IMR-90 (cell line): Measurements from ENCODE around the gene CACNA1G. TPM values are rescaled to one million over a fixed set of nuclear protein-coding genes. Genes with fewer than 3 reads are reported as not detected.

Experiments
- ATAC-seq: fragments of 200-7000 bp; cut with Tn5 transposase; 2 replicates; pipeline ENCODE4 v1.9.1; 2020; ENCODE audit warnings: low read depth, mild to moderate bottlenecking, moderate library complexity
- BruUV-seq: library from RNA; stranded (reverse); fragments of 400-500 nt; replicated peaks from 2 replicates; lab custom pipeline; 2021; lab: Mats Ljungman, UMichigan
- CTCF ChIA-PET: fragments of 300-600 bp; formaldehyde crosslinking; extraction: SDS; loops from one replicate; lab custom pipeline; 2021; ENCODE audit warnings: antibody characterized with exemption; lab: Yijun Ruan, JAX
- POLR2A ChIA-PET: fragments of 300-600 bp; sonication (Branson Sonifier 250); formaldehyde crosslinking; loops from one replicate; lab custom pipeline; 2022; ENCODE audit warnings: antibody characterized with exemption; ENCODE audit not compliant: unreplicated experiment; lab: Charles Lee
- DNase-seq: peaks from one replicate; pipeline ENCODE4 v3.0.0; 2013
- H2AFZ ChIP-seq: replicated peaks from 2 replicates; pipeline ENCODE3; 2013; ENCODE audit warnings: low read length, mild to moderate bottlenecking; ENCODE audit not compliant: poor library complexity
- H2AK5ac ChIP-seq: 2 replicates; pipeline ENCODE4 v1.6.1; 2013; ENCODE audit warnings: low read depth, low read length, inconsistent platforms
- H2AK9ac ChIP-seq: replicated peaks from 2 replicates; pipeline ENCODE3; 2013; ENCODE audit warnings: mild to moderate bottlenecking, low read depth, low read length, moderate library complexity; ENCODE audit not compliant: poor library complexity
- H2BK120ac ChIP-seq: 2 replicates; pipeline ENCODE4 v1.6.1; 2013; ENCODE audit warnings: low read depth, low read length, inconsistent platforms
- H2BK15ac ChIP-seq: 3 replicates; pipeline ENCODE4 v1.6.1; 2013; ENCODE audit warnings: low read depth, low read length, inconsistent platforms
- H2BK20ac ChIP-seq: 2 replicates; pipeline ENCODE4 v1.6.1; 2013; ENCODE audit warnings: low read depth, mild to moderate bottlenecking, inconsistent platforms, low read length, moderate library complexity
- H2BK5ac ChIP-seq: 2 replicates; pipeline ENCODE4 v1.6.1; 2013; ENCODE audit warnings: mild to moderate bottlenecking, low read depth, low read length, inconsistent platforms; ENCODE audit not compliant: poor library complexity, severe bottlenecking
- H3K14ac ChIP-seq: replicated peaks from 2 replicates; pipeline ENCODE4 v1.6.1; 2013; ENCODE audit warnings: low read depth, low read length, inconsistent platforms
- H3K18ac ChIP-seq: 2 replicates; pipeline ENCODE4 v1.6.1; 2013; ENCODE audit warnings: low read depth, low read length, control low read depth
- H3K23ac ChIP-seq: 2 replicates; pipeline ENCODE4 v1.6.1; 2013; ENCODE audit warnings: low read depth, low read length, inconsistent platforms
- H3K27ac ChIP-seq: 2 replicates; pipeline ENCODE4 v1.5.1; 2013; ENCODE audit warnings: mild to moderate bottlenecking, control low read depth, low read length; ENCODE audit not compliant: insufficient read depth
- H3K27me3 ChIP-seq: 2 replicates; pipeline ENCODE4 v1.6.1; 2013; ENCODE audit warnings: low read length; ENCODE audit not compliant: control insufficient read depth, insufficient read depth
- H3K36me3 ChIP-seq: 2 replicates; pipeline ENCODE4 v1.6.1; 2013; ENCODE audit warnings: low read length, mixed read lengths; ENCODE audit not compliant: control insufficient read depth, insufficient read depth
- H3K4ac ChIP-seq: 2 replicates; pipeline ENCODE4 v1.6.1; 2013; ENCODE audit warnings: low read depth, low read length, inconsistent platforms
- H3K4me1 ChIP-seq: 2 replicates; pipeline ENCODE4 v1.6.1; 2013; ENCODE audit warnings: low read length, mixed read lengths; ENCODE audit not compliant: control insufficient read depth, insufficient read depth
- H3K4me2 ChIP-seq: 2 replicates; pipeline ENCODE4 v1.6.1; 2013; ENCODE audit warnings: low read depth, mild to moderate bottlenecking, control low read depth, low read length, moderate library complexity
- H3K4me3 ChIP-seq: 2 replicates; pipeline ENCODE4 v1.5.1; 2013; ENCODE audit warnings: low read depth, mild to moderate bottlenecking, control low read depth, low read length, moderate library complexity; ENCODE audit not compliant: insufficient read depth
- H3K56ac ChIP-seq: 2 replicates; pipeline ENCODE4 v1.6.1; 2013; ENCODE audit warnings: low read length, inconsistent platforms; ENCODE audit not compliant: insufficient read depth; ENCODE audit errors: extremely low read depth
- H3K79me1 ChIP-seq, 2 experiments: 2 replicates each; pipeline ENCODE4 v1.6.1; 2013; ENCODE audit warnings: low read length in 2 of 2, inconsistent platforms in 1 of 2, low read depth in 1 of 2
- H3K9ac ChIP-seq: 2 replicates; pipeline ENCODE4 v1.6.1; 2013; ENCODE audit warnings: low read depth, low read length, control low read depth
- H3K9me1 ChIP-seq: 2 replicates; pipeline ENCODE4 v1.6.1; 2013; ENCODE audit warnings: low read length, inconsistent platforms; ENCODE audit not compliant: insufficient read depth
- H3K9me3 ChIP-seq: 2 replicates; pipeline ENCODE4 v1.6.1; 2013; ENCODE audit warnings: low read length; ENCODE audit not compliant: control insufficient read depth, insufficient read depth
- H4K20me1 ChIP-seq: 2 replicates; pipeline ENCODE4 v1.6.1; 2013; ENCODE audit warnings: low read length, inconsistent platforms; ENCODE audit not compliant: insufficient read depth
- H4K5ac ChIP-seq: 2 replicates; pipeline ENCODE4 v1.6.1; 2013; ENCODE audit warnings: mild to moderate bottlenecking, low read depth, low read length, control low read depth
- H4K8ac ChIP-seq, 2 experiments: 2 replicates each; pipeline ENCODE4 v1.6.1; 2013; ENCODE audit warnings: low read depth in 2 of 2, low read length in 2 of 2, control low read depth in 1 of 2, inconsistent platforms in 1 of 2
- H4K91ac ChIP-seq: 2 replicates; pipeline ENCODE4 v1.6.1; 2013; ENCODE audit warnings: low read depth, low read length, inconsistent platforms; ENCODE audit not compliant: insufficient read depth
- CHD1 ChIP-seq: IDR thresholded peaks from 2 replicates; pipeline ENCODE4 v1.6.1; 2012; ENCODE audit warnings: low read depth, low read length, improper control_type of control experiment
- NFE2L2 ChIP-seq: fragments of 150-350 bp; IDR thresholded peaks from 2 replicates; pipeline ENCODE4 v1.6.1; 2016; ENCODE audit warnings: low read depth, mild to moderate bottlenecking, low read length
- POLR2A ChIP-seq: IDR thresholded peaks from 2 replicates; pipeline ENCODE4 v1.6.1; 2012; ENCODE audit warnings: mild to moderate bottlenecking, low read depth, low read length
- RFX5 ChIP-seq: IDR thresholded peaks from 2 replicates; pipeline ENCODE4 v1.8.0; 2012; ENCODE audit warnings: low read depth, mild to moderate bottlenecking, low read length, moderate library complexity
- SMC3 ChIP-seq: fragments of 150-350 bp; IDR thresholded peaks from 2 replicates; pipeline ENCODE4 v1.6.1; 2016; ENCODE audit warnings: low read depth, mild to moderate bottlenecking, antibody characterized with exemption, low read length, moderate library complexity
- WGBS, 2 experiments: methylation state at CpG; one replicate each; pipeline versions ENCODE4 v1.1.5 to v1.1.7; 2013; ENCODE audit warnings: missing lambda C conversion rate in 2 of 2; ENCODE audit not compliant: insufficient read length in 1 of 2; ENCODE audit errors: extremely low coverage in 2 of 2; 5-methylcytosine and 5-hydroxymethylcytosine counted together
- dilution Hi-C: fragments of 300-500 bp; cut with HindIII; formaldehyde crosslinking; loops from one replicate; pipeline ENCODE4 v1.14.3; 2018; ENCODE audit warnings: low sequenced_read_pairs; ENCODE audit not compliant: unreplicated experiment
- in situ Hi-C: fragments of 300-500 bp; cut with MboI; formaldehyde crosslinking; loops from 3 replicates; pipeline ENCODE4 v1.14.3; 2019; ENCODE audit warnings: low sequenced_read_pairs, inconsistent platforms, mixed read lengths
- intact Hi-C: fragments of 100-400 bp; cut with micrococcal nuclease; formaldehyde crosslinking; loops from 2 replicates; pipeline ENCODE4 v1.10.0; 2022
- polyA plus RNA-seq, 3 experiments: library from polyadenylated mRNA; depleted of rRNA; stranded (reverse); fragments of >200 nt; gene quantifications; 2 replicates each; pipeline ENCODE4 v1.2.3, GENCODE V29; 2012; ENCODE audit warnings: low replicate concordance in 1 of 3
- total RNA-seq: library from RNA; depleted of rRNA; stranded (reverse); fragments of >200 nt; gene quantifications from 2 replicates; pipeline ENCODE4 v1.2.3, GENCODE V29; 2012
- TF ChIP-seq, protein P1 (sequence below): fragments of 150-350 bp; IDR thresholded peaks from 2 replicates; pipeline ENCODE4 v1.6.1; 2017; ENCODE audit warnings: mild to moderate bottlenecking, antibody characterized with exemption, low read length, low read depth
- TF ChIP-seq, protein P2 (sequence below): fragments of 150-350 bp; IDR thresholded peaks from 2 replicates; pipeline ENCODE4 v1.6.1; 2016; ENCODE audit warnings: low read depth, mild to moderate bottlenecking, low read length, moderate library complexity, borderline replicate concordance

The CACNA1G gene
- total and polyA plus RNA-seq, 2 of the 4 experiments (the other 2 are of a cell fraction): under 0.01 to 0.03 TPM

DNA sequence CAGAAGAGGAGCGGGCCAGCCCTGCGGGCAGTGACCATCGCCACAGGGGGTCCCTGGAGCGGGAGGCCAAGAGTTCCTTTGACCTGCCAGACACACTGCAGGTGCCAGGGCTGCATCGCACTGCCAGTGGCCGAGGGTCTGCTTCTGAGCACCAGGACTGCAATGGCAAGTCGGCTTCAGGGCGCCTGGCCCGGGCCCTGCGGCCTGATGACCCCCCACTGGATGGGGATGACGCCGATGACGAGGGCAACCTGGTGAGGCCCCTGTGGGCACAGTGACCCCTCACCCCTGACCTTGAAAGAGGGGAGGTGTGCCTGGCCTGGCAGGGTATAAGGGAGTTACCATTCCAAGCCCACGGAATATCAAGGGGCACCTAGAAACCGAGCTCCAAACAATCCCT is 39.1 kb downstream of the CACNA1G start:
- Histone ChIP-seq H3K9me3 (no peaks in the 10 kb centered on the region), H3K4me3 (no peak overlapping the region), H3K9ac (no peak overlapping the region), H3K9me1 (no peaks in the 10 kb centered on the region), H2BK20ac (no peak overlapping the region), H2BK120ac (no peak overlapping the region), H3K18ac (no peak overlapping the region), H2BK15ac (no peak overlapping the region), H3K79me1 (no peaks in the 10 kb centered on the region), H4K8ac (no peak overlapping the region), H3K23ac (no peak overlapping the region), H4K20me1 (no peaks in the 10 kb centered on the region), H2AK5ac (no peak overlapping the region), H2AK9ac (no peak overlapping the region), H3K36me3 (no peaks in the 10 kb centered on the region), H3K14ac (no peak overlapping the region), H3K27me3 (peaks cover 42% of the 10 kb centered on the region), H2BK5ac (no peak overlapping the region), H3K4me1 (peaks cover 4% of the 10 kb centered on the region; the same call in 1 of the 2 replicates), H4K5ac (no peak overlapping the region), H3K56ac (no peak overlapping the region), H3K4me2 (no peak overlapping the region), H3K4ac (no peak overlapping the region), H2AFZ (no peak overlapping the region), H3K27ac (no peak overlapping the region), H4K91ac (no peak overlapping the region)
- ChIA-PET POLR2A (no interaction called here), CTCF (no interaction called here)
- DNase-seq: no peak
- WGBS, 2 experiments: 88% methylated on average over 9 of the region's 15 CpGs; no CpG with 5 or more reads in 1 of the 2 experiments
- dilution Hi-C loops: no loop called here
- TF ChIP-seq NFE2L2 (no peak), CHD1 (no peak), RFX5 (no peak), POLR2A (no peak), SMC3 (no peak)
- TF ChIP-seq, protein P1, sequence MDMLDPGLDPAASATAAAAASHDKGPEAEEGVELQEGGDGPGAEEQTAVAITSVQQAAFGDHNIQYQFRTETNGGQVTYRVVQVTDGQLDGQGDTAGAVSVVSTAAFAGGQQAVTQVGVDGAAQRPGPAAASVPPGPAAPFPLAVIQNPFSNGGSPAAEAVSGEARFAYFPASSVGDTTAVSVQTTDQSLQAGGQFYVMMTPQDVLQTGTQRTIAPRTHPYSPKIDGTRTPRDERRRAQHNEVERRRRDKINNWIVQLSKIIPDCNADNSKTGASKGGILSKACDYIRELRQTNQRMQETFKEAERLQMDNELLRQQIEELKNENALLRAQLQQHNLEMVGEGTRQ: no peak
- TF ChIP-seq, protein P2, sequence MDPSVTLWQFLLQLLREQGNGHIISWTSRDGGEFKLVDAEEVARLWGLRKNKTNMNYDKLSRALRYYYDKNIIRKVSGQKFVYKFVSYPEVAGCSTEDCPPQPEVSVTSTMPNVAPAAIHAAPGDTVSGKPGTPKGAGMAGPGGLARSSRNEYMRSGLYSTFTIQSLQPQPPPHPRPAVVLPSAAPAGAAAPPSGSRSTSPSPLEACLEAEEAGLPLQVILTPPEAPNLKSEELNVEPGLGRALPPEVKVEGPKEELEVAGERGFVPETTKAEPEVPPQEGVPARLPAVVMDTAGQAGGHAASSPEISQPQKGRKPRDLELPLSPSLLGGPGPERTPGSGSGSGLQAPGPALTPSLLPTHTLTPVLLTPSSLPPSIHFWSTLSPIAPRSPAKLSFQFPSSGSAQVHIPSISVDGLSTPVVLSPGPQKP: no peak
- BruUV-seq: no TSS peak
- intact Hi-C loops: no loop called here
- in situ Hi-C loops: no loop called here
- no peak for ATAC-seq
